Medulla oblongata (tissue), 1 donor: ENCODE results near the gene SSBP2.
"Not testable (repeated sequence)": the region's sequence is repeated elsewhere in the genome, so short reads cannot be mapped to it uniquely, and the experiment has no call there.

Experiments
- DNase-seq: peaks from one replicate; pipeline ENCODE4 v3.0.0-alpha.2; 2015; ENCODE audit errors: extremely low spot score

The SSBP2 gene

DNA sequence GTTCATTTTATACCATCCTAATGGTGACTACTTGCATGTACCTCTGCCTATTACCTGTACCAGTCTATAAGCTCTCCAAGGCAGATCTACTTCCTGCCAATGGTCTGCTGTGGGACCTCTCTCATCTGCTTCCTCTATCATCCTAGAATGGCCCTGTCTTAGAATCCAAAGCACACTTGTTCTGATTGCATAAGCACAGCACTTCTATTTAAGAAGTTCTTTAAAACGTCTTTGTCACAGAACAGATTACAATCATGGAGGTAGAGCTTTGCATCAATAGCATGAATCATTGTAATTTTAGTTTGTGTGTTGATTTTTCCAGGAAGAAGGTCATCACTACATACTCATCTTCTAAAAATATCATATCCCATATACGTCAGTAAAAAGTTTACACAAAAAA, 225.2 kb downstream of the SSBP2 start:
- no peak for DNase-seq

DNA sequence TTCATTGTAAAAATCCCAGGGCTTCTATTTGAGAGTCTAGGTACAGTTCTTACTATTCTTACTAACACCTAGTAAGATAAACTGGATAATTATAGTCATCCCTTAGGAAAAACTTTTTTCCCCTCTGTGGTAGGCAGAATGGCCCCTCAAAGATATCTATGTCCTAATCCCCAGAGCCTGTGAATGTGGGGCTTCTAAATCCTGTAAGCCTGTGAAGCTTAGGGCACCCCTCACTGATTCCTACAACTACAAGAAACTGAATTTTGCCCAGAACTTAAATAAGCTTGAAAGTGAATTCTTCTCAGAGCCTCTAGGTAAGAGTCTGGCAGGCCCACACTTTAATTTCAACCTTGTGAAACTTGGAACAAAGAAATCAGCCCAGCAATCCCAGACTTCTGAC, 226.9 kb downstream of the SSBP2 start:
- no peak for DNase-seq

DNA sequence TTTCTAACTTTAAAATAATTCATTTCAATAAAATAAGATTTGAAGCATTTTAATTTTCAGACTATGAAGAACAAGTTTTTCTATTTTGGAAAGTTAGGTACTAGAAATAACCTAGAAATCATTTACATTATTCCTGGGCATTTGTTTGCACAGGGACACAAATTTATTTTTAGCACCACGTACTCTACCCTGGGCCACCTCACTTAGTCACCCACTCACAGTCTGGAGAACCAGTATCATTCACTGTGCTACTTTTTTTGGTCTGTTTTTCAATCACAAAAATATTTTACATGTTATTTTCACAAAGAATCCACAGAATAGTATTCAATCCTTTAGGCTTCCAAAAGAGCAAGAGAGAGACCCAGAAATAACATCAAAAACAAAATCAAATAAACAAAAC, 228.3 kb downstream of the SSBP2 start:
- no peak for DNase-seq

DNA sequence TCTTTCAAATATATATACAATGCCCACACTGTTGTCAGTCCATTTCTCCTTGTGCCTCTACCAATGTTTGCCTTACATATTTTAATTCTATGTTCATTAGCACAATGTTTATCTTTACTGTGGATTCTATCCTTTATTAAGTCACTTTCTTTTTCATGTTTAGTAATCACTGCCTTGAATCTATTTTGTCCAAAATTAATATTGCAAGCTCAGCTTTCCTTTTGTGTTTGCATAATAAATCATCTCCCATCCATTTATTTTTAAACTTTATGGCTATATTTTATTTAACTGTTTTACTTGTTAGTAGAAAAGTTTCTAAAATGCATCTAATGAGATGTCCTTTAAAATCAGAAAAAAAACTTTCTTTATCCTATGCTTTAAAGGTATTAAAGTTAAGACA, 230.1 kb downstream of the SSBP2 start:
- DNase-seq = no peak

DNA sequence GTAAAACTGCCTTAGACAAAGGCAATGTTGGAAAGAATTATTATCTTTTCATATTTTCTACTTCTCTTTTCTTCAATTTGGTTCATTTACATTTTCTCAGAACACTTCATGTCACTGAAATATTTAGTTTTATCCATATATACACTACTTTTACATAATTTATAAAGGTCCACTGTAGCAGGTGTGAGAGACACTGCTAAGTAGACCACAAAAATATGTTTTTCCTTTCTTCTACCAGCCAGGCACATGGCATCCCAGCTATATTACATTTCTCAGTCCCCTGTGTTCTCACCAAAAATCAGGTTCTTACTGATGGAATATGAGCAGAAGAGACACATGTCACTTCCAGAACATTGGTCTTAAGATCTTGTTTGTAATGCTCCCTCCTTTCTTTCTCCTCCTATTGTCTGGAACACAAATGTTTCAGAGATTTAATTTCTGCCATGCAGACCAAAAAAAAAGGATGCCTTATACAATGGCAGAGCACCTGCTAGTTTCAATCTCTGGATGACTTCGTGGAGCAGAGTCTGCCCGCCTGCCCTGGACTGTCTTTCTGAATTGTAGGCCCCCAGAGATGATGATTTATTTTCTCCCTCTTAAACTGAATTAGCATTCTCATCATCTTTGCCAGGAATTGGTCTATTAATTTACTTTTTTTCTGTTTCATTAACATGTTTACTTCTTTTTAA, 231.5 kb downstream of the SSBP2 start:
- DNase-seq = no peak

DNA sequence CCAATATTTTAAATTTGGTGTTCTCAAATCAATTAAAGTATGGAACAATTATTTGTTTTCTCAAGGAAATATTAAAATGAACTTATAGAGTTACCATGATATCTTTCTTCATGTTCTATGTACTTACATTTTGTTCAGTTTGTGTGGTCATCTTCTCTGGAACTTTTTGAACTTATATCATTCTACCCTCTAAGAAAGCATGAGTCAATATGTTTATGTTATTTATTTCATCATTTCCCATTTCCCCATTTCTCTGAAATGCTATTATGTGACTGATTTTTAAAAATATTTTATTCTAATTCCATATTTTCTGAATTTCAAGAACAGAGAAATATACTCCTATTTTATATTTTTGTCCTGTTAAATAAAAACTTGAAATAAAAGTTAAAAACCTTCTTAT, 233.4 kb downstream of the SSBP2 start:
- no peak for DNase-seq

DNA sequence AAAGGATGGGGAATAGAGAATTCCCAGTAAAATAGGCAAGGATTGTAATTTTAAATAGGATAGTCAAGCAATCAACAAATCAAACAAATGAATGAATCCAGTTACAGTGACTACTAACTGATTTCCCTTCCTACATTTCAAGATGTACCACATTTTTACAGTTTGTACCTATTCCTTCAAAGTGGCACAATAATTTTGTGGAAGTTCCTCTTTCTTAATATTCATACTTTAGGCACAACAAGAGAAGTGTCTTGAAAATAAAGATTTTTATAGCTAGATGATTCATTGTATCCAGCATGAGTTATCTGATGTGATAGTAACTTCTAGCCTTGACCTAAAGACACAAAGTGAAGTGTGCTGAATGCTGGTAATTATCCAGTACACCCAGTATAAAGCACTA, 234.8 kb downstream of the SSBP2 start:
- no peak for DNase-seq

DNA sequence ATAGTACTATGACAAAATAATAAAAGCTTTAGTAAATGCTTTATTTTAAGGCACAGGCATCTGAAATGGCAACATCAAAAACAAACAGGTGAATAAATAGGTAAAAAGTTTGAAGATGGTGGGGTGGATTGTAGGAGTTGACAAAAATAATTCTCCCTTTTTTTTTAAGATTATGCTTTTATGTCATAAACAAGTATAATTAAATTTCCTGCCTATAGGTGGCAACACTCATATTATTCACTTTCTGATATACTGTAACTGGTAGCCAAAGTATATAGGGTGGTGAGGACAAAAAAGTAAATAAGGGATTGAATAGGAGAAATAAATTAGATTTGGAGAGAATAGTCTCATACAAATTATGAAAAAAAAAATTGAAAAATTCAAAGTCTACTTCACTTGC, 236.9 kb downstream of the SSBP2 start:
- DNase-seq = no peak

DNA sequence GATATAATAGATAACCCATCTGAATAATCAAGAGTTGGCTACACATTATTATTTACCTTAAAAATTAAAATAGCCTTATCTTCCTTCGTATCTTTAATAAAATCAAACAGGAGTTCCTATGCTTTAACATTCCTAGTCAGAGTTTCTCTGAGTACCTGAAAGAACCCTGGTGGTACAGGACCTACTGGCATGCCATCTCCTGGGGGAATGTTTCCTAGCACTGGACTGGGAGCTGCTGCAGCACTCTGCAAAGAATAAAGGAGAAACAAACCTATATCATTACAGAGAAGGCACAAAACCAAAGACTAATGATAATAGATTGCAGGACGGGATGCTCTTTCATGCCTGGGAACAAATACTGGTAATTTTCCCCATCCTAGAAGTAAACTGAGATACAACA, 237.4 kb downstream of the SSBP2 start:
- no peak for DNase-seq

DNA sequence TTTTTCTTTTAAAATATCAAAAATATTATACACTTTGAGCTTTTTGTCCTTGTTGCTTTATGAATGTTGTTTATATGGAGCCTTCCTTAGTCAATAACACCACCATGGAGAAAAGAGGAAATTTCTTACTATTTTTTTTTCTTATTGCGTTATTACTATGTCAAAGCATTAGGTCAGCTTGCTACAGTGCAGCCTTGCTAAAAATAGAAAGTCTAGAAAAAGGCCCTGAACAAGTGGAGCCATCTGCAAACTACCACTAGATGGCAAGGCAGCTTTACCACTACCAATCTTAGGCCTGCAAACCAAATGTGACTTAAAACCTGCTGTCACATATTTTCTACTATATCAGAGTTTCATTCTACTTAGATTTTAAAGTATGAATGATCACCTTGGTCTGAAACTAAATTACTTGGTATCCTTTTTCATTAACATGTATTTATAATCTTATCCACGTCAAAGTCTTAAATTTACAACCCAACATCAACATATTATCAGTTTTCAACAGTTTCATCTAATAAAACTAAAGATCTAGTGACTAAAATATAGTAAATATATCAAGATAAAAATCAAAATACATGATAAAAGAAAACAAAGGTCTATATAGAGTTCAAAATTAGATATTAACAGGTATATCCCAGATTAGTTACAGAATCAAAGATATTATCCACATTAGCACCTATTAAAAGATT, 243.9 kb downstream of the SSBP2 start:
- DNase-seq = peak; percentile 96

DNA sequence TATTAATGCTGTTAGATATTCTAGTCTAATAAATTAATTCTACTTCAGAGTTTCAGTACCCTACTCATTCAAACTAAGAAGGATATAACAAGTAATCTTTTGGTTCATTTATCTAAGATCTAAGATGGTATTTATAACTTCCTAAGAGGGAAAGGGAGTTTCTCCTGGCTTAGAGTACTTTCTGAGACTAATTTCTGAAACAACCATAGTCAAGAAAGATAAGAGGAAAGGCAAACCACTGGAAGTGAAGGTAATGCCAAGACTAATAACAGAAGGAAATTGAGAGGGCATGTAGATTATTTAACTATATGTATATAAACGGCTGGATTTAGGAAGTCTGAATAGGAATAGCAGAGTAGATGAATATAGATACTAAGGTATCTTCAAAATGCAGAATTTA, 244.5 kb downstream of the SSBP2 start:
- peak; percentile 43 for DNase-seq

DNA sequence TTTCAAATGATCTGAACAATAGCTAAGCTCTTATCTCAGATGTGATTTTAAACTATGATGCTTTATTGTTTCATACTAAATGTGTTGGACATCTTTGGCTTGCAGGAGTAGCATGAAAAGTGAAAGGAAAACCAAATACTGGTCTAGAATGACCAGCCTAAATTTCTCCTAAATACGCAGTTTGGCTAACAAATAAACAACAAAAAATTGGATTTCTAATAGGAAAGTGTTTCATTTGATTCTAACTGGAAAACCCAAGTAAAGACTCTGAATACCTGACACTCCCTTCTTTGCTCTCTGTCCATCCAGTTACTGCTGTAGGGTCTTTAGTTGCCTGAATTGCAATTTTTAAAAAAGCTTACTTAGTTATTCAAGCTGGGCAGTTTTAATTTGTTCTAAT, 245.2 kb downstream of the SSBP2 start:
- DNase-seq = peak; percentile 62

DNA sequence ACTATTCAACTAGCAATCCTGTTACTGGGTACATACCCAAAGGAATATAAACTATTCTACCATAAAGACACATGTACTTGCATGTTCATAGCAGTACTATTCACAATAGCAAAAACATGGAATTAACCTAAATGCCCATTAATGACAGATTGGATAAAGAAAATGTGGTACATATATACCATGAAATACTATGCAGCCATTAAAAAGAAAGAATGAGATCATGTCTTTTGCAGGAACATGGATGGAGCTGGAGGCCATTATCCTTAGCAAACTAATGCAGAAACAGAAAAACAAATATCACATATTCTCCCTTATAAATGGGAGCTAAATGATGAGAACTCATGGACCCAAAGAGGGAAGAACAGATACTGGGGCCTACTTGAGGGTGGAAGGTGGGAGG, 247.3 kb downstream of the SSBP2 start:
- DNase-seq = not testable (repeated sequence)

DNA sequence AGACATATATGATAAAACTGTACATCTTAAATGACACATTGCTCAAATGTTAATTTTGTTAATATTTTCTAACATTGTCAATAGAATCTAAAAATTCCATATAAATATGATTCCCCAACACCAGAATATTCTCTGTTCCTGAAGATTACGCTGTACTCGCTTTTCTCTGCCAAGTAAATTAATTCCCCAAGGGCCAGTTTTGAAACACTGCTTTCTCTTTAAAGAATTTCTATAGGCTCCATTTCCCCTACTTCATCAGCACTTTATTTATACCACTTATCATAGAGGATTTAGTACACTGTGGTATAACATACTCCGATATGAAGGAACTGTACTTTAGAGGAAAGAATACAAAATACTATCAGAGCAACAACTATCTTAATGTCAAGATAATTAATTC, 255.6 kb downstream of the SSBP2 start:
- DNase-seq = no peak

DNA sequence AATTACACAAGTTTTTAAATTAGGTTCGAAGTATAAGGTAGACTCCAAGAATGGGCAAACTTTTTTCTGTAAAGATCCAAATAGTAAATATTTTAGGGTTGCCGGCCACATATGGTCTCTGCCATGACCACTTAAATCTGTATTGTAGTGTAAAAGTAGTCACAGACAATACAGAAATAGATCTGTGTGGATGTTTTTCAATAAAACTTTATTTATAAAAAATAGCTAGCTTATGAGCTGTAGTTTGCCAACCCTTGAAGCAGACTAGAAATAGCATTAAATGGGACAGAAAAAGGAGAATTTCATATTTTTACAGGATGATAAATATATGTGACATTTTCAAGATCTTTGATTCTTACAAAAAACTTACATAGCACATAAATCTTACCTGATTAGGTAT, 262.0 kb downstream of the SSBP2 start:
- DNase-seq = no peak

DNA sequence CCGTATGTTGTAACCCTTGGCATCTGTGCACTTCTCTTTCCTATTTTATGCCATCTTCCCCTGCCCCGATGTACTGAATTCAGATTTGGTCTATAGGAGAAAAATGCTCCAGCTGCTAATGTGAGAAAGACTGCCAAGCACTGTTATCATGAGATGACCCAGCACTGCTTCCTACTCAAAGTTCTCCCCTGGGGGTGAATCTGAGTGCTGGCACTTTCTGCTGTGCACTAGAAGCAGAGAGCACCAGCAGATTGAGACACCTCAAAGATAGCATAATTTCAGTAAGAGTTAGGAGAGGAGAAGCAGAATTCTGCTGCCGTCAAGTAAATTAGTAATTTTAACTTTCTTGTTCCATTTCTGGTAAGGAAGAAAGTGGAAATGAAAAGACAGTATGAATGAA, 264.2 kb downstream of the SSBP2 start:
- DNase-seq = no peak

DNA sequence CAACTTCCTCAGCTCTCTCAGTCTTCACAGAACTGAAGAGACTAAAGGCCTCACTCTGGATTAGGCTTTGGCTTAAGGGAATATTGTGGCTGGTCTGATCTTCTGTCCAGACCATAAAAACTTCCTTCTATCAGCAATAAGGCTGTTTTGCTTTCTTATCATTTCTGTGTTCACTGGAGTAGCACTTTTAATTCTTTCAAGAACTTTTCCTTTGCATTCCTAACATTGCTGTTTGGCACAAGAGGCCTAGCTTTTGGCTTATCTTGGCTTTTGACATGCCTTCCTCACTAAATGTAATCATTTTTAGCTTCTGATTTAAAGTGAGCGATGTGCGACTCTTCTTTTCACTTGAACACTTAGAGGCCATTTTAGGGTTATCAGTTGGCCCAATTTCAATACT, 268.3 kb downstream of the SSBP2 start:
- no peak for DNase-seq

DNA sequence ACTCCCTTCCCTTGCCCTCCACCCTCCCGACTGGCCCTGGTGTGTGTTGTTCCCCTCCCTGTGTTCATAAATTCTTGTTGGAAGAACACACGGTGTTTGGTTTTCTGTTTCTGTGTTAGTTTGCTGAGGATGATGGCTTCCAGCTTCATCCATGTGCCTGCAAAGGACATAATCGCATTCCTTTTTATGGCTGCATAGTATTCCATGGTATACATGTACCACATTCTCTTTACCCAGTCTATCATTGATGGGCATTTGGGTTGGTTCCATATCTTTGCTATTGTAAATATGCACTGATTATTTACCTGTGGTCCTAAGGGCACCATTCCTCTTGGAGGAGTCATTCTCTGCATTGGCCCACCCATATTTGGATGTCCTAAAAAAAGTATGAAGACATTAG, 277.5 kb downstream of the SSBP2 start:
- not testable (repeated sequence) for DNase-seq

DNA sequence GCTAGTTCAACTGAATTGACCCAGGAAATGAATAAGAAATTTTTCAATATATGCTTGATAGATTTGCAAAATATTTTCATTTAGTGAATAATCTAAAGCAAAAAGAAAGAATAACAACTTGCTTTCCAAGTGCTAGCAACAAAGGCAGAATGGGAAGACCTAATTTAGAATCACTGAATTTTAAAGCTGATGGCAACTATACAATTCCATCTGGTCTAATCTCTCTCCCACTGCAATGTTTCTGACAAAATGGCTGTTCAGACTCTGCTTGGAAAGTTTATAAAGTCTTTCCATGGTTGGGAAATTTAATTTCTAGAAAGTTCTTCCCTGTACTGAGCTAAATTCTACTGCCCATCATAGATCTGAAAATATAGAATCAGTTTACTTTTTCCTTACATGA, 281.2 kb downstream of the SSBP2 start:
- DNase-seq = no peak

DNA sequence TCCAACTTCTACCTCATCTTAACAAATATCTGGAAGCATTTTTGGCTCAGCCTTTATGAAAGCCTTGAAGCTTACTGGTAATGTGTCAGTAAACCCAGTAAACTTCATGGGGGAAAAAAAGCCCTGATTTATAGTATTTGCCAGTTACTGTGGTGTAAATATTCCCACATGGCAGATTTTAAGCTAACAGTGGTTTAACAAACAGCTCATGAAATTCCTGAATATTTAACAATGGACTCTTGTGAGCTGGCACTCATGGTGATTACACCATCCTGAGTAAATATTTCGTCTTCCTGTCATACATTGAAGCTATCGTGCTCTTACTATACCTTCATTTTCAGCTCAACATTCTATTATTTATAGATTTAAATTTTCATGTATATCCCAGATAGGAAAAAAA, 300.0 kb downstream of the SSBP2 start:
- no peak for DNase-seq

DNA sequence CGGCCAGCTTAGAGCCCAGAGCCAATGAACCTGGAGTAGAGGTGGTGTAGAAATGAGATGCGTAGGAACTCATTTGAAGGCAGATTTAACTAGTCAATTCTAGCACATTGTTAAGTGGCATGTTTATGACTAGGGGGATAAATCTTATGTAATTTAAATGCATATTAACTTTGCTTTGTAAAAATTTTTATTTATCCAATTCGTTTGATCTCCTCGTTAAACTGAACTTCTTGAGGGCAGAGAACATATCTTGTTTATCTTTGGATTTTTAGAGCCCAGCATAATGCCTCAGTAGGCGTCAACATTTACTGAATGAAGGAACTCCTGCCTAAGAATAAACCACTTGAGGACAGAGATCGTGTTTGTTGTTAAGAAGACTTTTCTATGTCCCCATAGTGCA, 315.9 kb downstream of the SSBP2 start:
- no peak for DNase-seq

DNA sequence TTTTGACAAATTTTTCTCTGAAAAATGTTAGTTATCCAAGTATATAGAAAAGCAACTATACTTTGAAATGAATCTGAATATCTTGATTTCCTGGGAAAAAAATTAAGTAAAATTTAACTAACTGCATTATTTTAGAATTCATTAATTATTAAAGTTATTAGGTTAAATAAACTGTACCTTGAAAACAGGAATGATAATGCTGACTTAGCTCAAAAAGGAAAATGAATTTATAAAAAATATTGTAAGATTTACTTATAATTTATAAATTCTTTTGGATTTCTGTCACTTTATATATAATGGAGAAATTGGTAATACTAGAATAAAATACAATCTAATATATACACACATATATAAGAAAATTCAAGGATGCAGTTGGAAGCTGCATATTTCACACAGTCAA, 320.9 kb downstream of the SSBP2 start:
- DNase-seq = no peak

DNA sequence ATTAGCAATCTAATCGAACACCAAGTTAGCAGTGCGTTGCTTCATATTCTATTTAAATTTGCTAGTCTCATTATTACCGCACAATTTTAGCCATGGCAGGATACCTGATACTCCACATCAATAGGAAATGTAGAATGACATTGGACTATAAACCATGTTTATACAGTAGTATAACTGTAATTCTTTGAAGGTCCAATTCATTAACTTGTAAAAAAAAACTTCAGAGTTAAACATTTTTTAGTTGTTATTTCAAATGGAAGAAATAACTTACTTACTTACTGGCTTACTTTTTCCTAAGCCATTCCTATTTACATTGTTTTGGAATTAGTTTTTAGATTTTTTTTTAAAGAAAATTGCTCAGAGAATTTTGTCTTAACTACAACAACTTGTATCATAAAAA, 321.5 kb downstream of the SSBP2 start:
- no peak for DNase-seq

DNA sequence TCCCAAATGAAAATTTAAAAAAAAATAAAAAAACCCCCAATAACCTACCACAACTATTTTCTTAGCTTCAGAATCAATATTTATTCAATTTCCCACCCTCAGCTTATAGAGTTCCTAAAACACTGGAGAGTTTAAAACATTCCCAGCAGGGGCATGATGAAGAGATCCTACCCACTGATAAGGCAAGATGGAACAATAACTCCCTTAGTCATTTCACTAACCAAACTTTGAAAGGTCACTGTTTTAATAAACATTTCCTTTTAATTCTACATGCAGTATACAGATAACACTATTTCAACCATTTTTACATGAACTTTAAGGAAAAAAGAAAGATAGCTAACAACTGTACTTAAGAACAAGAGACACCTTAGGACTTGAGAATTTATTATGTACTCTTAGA, 322.0 kb downstream of the SSBP2 start:
- DNase-seq = no peak
